Activated CD8-positive, alpha-beta memory T cell treated with anti-CD3 and anti-CD28 coated beads, Interleukin-2, amount 50 U/mL, for 4 hours (primary cell): Measurements from ENCODE around the gene STKLD1.
"Not testable (repeated sequence)": the region's sequence is repeated elsewhere in the genome, so short reads cannot be mapped to it uniquely, and the experiment has no call there.

ENCODE experiments used
- DNase-seq: peaks from one replicate; pipeline ENCODE4 v3.0.0-alpha.2; 2020

STKLD1 gene

GRCh38 chr9:133375724-133376654 is at the start of gene STKLD1, which contains the start of gene SURF4:
STKLD1 (plus strand) TSS chr9:133376366; CDS start chr9:133376474, 108 bp downstream.
SURF4 (minus strand) TSS chr9:133376060; CDS start chr9:133375969, 91 bp downstream.
- DNase-seq: peak; percentile 96

GRCh38 chr9:133327021-133327420 is 49.1 kb upstream of the STKLD1 start:
- DNase-seq: not testable (repeated sequence)

- DNase-seq: no peak
These were observed 48.2 kb upstream of the STKLD1 start for GRCh38 chr9:133327834-133328484.

GRCh38 chr9:133329306-133330156 is 46.6 kb upstream of the STKLD1 start:
- DNase-seq: not testable (repeated sequence)

- no peak for DNase-seq
These were observed 44.9 kb upstream of the STKLD1 start for GRCh38 chr9:133331221-133331620.

- no peak for DNase-seq
These were observed 44.4 kb upstream of the STKLD1 start for GRCh38 chr9:133331641-133332380.

GRCh38 chr9:133332381-133332730 is 43.8 kb upstream of the STKLD1 start:
- no peak for DNase-seq

- DNase-seq: no peak
These were observed 43.2 kb upstream of the STKLD1 start for GRCh38 chr9:133333011-133333410.

GRCh38 chr9:133333566-133333965 is 42.6 kb upstream of the STKLD1 start:
- peak; percentile 13 for DNase-seq

GRCh38 chr9:133334161-133334560 is 42.0 kb upstream of the STKLD1 start:
- DNase-seq: peak; percentile 10

GRCh38 chr9:133334888-133335287 is 41.3 kb upstream of the STKLD1 start:
- not testable (repeated sequence) for DNase-seq

GRCh38 chr9:133335924-133336811 is 40.0 kb upstream of the STKLD1 start, which contains the start of gene SURF6:
SURF6 (minus strand) TSS chr9:133336188; CDS start chr9:133336132, 56 bp downstream.
- peak; percentile 94 for DNase-seq

- no peak for DNase-seq
These were observed 36.5 kb upstream of the STKLD1 start for GRCh38 chr9:133339641-133340040.

GRCh38 chr9:133340256-133340655 is 35.9 kb upstream of the STKLD1 start:
- DNase-seq: no peak

GRCh38 chr9:133340916-133341315 is 35.2 kb upstream of the STKLD1 start:
- DNase-seq: no peak

- no peak for DNase-seq
These were observed 34.6 kb upstream of the STKLD1 start for GRCh38 chr9:133341369-133342068.

GRCh38 chr9:133342069-133342406 is 34.1 kb upstream of the STKLD1 start:
- no peak for DNase-seq

GRCh38 chr9:133342570-133342969 is 33.6 kb upstream of the STKLD1 start:
- DNase-seq: no peak

GRCh38 chr9:133344071-133344470 is 32.1 kb upstream of the STKLD1 start:
- no peak for DNase-seq

GRCh38 chr9:133344979-133345378 is 31.2 kb upstream of the STKLD1 start:
- no peak for DNase-seq

GRCh38 chr9:133345596-133345995 is 30.6 kb upstream of the STKLD1 start:
- DNase-seq: no peak
